GM18508 (cell line): Measurements from ENCODE around the gene CDH12.
"Not testable (repeated sequence)": the region's sequence is repeated elsewhere in the genome, so short reads cannot be mapped to it uniquely, and the experiment has no call there.

Source experiments
- ATAC-seq: cut with Tn5 transposase; IDR thresholded peaks from one replicate; pipeline ENCODE4 v1.9.1; 2021; ENCODE audit warnings: moderate number of reproducible peaks; ENCODE audit not compliant: insufficient read depth, unreplicated experiment

CDH12 gene

DNA sequence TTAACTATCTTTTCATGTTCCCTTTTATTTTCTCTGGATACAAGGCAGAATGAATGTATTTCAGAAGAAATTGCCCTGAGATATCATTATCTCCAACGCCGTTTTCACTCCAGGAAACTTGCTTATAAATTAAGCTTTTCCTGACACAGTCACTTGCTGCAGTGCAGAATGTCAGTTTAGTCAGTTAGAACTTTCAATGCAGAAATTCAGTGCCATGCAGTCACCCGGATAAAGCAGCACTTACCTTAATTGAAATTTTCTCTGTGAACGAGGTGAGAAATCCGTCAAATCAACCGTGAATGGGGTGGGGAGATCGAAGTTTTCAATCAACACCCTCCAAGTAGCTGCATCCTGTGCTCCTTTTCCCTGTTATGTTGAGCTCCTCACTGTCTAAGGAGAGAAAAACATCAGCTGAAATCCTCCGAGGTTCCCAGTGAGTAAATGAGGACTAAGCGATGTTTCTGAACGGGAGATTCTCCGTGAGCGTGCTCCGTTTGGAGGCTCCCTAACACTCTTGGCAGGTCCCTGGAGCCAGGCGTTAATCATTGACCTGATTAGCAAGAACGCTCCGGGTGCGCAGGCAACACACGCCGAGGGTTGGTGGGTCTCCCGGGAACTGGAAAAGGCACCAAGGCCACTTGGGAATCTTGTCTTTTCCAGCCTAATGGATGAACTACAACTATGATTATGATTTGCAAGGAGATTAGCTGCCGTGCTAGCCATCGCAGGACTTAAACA is 640.7 kb downstream of the CDH12 start:
- ATAC-seq: not testable (repeated sequence)

DNA sequence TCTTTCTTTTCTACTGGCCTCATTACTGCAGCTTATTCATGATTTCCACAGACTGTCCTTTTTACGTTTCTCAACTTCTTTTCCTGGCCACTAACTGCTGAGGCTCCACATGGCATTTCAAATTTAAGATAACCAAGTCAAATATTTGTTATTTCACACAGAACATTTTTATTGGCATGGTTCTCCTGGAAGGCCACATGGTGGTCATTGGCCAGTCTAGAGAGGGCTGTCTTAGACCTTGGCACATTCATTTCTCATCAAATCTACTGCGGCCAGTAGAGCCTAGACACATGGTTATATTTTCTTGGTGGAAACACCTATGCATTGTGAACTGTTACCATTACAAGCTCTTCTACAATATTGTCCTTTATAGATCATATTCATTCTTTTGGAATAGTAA is 644.7 kb downstream of the CDH12 start:
- not testable (repeated sequence) for ATAC-seq

DNA sequence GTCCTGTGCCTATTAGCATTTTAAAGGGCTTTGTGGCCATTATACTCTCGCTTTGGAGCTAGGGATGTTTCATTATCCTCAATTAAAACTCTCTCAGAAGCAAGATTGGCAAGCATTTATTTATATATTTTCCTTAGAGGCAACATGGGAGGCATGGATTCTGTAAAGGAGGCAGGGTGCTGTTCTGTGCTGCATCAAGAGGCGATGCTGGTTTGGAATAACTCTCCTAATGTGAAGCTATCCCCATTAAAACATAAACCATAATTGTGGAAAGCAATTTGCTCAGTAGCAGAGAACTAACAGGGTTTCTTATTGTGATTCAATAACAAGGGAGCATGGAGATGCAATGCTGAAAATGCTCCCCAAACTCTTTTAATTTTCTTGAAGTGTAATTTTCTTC is 664.5 kb downstream of the CDH12 start:
- ATAC-seq: not testable (repeated sequence)

- ATAC-seq: not testable (repeated sequence)
Measured at GRCh38 chr5:22187632-22188228, 665.4 kb downstream of the CDH12 start.

DNA sequence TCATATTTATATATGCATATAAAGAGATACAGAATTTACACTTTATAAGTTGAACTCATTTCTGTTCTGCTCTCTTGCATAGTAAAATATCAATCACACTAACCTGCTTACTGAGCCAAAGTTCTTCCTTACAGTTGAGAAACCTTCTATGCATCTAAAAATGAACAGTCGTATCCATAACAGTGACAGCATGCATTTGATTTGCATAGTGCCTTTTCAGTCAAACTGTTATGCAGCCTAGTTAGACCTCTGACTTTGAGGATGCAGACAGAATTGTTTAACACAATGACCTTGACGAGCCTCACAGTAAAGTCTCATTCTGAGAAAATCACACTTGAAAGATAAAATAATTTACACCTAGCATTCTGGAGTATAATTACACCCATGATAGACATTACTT is 683.9 kb downstream of the CDH12 start:
- not testable (repeated sequence) for ATAC-seq

- ATAC-seq: not testable (repeated sequence)
Measured at GRCh38 chr5:22168704-22169103, 684.4 kb downstream of the CDH12 start.

- ATAC-seq: not testable (repeated sequence)
Measured at GRCh38 chr5:22165931-22166330, 687.2 kb downstream of the CDH12 start.

DNA sequence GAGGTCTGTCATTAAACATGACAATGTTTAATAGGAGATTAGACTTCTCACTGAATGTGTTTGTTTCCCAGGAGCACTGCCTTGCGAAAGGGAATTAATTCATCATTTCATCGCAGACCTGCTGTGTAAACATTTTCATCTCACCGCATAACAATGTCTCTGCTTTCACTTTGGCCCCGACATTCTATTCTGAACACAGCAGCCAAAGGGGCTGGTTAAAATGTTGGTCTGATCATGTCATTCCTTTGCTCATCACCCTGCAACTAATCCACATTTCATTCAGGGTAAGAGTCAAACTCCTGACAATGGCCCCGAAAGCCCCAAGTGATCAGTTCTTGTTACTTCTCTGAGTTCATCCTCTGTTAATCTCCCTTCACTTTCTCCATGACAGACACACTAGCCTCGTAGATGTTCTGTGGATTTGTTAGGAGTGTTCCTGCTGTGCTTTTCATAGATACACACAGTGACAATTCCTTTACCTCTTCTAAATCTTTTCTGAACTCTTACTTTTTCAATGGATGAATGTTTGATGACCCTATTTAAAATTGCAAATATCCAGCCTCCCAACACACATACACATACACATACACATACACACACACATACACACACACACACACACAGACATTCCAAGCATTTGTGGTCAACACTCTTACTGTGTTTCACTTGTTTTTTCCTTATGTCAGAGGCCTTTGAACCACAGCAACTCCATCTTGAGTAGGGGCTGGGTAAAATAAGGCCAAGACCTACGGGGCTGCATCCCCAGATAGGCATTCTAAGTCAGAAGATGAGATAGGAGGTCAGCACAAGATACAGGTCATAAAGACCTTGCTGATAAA is 688.0 kb downstream of the CDH12 start:
- not testable (repeated sequence) for ATAC-seq

- ATAC-seq: not testable (repeated sequence)
Measured at GRCh38 chr5:22156953-22157352, 696.2 kb downstream of the CDH12 start.

GRCh38 chr5:22154779-22155178 is 698.4 kb downstream of the CDH12 start:
- not testable (repeated sequence) for ATAC-seq

GRCh38 chr5:22151801-22152200 is 701.3 kb downstream of the CDH12 start:
- not testable (repeated sequence) for ATAC-seq

DNA sequence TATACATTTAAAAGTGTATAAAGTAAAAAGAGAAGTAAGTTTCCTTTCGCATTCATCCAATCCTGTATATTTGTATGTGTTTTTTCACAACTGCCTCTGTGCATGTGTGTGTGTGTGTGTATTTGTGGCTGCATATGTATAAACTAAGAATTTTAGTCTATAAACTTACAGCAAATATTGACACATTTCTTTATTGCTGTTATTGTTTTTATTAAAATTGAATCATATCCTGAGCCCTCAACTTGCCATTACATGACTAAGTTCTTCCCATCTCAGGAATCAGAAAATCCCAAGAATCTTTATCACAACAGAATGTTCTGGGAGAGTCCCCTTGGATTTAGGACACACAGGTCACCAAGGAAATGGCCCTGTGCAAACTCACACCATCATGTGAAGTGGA is 712.7 kb downstream of the CDH12 start:
- not testable (repeated sequence) for ATAC-seq

GRCh38 chr5:22139662-22140300 is 713.4 kb downstream of the CDH12 start:
- not testable (repeated sequence) for ATAC-seq

DNA sequence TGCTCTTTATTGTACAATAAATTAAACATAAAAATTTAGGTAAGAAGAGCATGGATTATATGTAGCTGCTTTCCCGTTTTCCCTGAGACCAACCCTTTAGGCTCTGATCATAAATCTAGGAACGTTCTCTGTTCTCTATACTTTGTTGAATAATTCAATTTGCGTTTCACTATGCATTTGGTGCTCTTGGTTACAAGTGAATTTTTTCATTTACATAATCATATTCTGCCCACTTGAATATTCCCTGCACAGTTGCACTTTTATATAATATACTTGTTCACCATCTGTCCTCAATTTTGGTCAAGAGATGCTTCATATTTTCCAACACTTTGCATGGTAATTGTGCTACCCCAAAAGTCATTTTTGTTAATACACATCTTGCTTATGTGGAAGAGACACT is 741.8 kb downstream of the CDH12 start:
- ATAC-seq: no peak

- no peak for ATAC-seq
Measured at GRCh38 chr5:22109315-22109714, 743.8 kb downstream of the CDH12 start.

GRCh38 chr5:22108545-22108944 is 744.6 kb downstream of the CDH12 start:
- no peak for ATAC-seq

- no peak for ATAC-seq
Measured at GRCh38 chr5:22102823-22103359, 750.3 kb downstream of the CDH12 start.

DNA sequence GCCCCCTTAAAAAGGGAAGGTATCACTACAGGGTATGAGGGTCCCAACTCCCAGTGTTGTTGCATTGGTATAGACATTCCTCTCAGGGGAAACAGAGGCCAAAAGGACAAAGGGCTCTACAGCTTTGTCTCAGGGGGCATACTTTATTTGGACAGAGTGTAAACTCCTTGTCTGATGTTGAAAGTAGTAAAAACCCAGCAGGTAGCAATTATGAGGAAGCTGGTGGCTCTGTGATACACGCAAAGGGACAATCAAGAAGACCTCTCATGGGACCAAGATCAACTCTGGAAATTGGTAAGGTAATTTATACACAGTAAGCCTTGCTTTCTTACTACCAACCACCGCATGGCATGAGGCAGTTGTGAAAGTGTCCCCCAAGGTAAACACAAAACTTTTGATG is 764.6 kb downstream of the CDH12 start:
- no peak for ATAC-seq

DNA sequence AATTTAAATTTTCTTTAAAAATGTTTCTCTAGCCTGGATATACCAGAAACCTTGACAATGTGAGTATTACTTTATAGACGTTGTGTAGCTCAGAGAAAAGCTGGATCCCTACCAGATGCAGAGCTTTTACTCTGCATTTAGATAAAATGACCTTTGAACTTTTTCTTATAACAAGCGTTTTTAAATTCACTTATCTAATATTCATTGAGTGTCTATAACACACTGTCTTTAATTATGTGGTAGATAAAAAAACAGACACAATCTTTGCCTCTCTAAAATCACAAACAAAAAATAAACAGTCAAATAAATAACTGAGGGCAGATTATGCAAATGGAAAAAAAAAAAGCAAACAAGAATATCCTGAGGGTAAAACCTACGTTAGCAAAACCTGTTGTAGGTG is 773.6 kb downstream of the CDH12 start:
- no peak for ATAC-seq

GRCh38 chr5:22079002-22079401 is 774.1 kb downstream of the CDH12 start:
- ATAC-seq: no peak
